ENCODE results near the gene DOHH.

Gene DOHH

GRCh38 chr19:3466635-3467034 lies 33.8 kb downstream of the DOHH start:
- DNase-seq (ENCODE audit: low read depth, low spot score), result no peak
- H3K4me3 ChIP-seq (ENCODE audit: low read depth, low read length), result no peak overlapping the region
- no peak for TF ChIP-seq CTCF (IDR thresholded peaks at IDR 0.05; ENCODE audit: low read depth, low read length)
- in situ Hi-C loops (cut with HindIII; ENCODE audit: low sequenced_read_pairs), result no loop called here

GRCh38 chr19:3465552-3465951 lies 34.9 kb downstream of the DOHH start:
- DNase-seq (ENCODE audit: low read depth, low spot score), result no peak
- no peak for TF ChIP-seq CTCF (IDR thresholded peaks at IDR 0.05; ENCODE audit: low read depth, low read length)
- no peak overlapping the region for H3K4me3 ChIP-seq (ENCODE audit: low read depth, low read length)
- in situ Hi-C loops (cut with HindIII; ENCODE audit: low sequenced_read_pairs), result no loop called here

- no peak overlapping the region for H3K4me3 ChIP-seq (ENCODE audit: low read depth, low read length)
- DNase-seq (ENCODE audit: low read depth, low spot score), result no peak
- TF ChIP-seq CTCF (IDR thresholded peaks at IDR 0.05; ENCODE audit: low read depth, low read length), result no peak
- in situ Hi-C loops (cut with HindIII; ENCODE audit: low sequenced_read_pairs), result no loop called here
These were observed 35.8 kb downstream of the DOHH start for GRCh38 chr19:3464587-3465235.

GRCh38 chr19:3463714-3464586 lies 36.5 kb downstream of the DOHH start:
- H3K4me3 ChIP-seq (ENCODE audit: low read depth, low read length), result no peak overlapping the region
- in situ Hi-C loops (cut with HindIII; ENCODE audit: low sequenced_read_pairs), result no loop called here
- no peak for TF ChIP-seq CTCF (IDR thresholded peaks at IDR 0.05; ENCODE audit: low read depth, low read length)
- DNase-seq (ENCODE audit: low read depth, low spot score), result no peak

- in situ Hi-C loops (cut with HindIII; ENCODE audit: low sequenced_read_pairs), result no loop called here
- no peak for DNase-seq (ENCODE audit: low read depth, low spot score)
- H3K4me3 ChIP-seq (ENCODE audit: low read depth, low read length), result no peak overlapping the region
- TF ChIP-seq CTCF (IDR thresholded peaks at IDR 0.05; ENCODE audit: low read depth, low read length), result no peak
These were observed 37.3 kb downstream of the DOHH start for GRCh38 chr19:3462991-3463713.

- TF ChIP-seq CTCF (IDR thresholded peaks at IDR 0.05; ENCODE audit: low read depth, low read length), result no peak
- H3K4me3 ChIP-seq (ENCODE audit: low read depth, low read length), result no peak overlapping the region
- in situ Hi-C loops (cut with HindIII; ENCODE audit: low sequenced_read_pairs), result no loop called here
- no peak for DNase-seq (ENCODE audit: low read depth, low spot score)
These were observed 40.4 kb downstream of the DOHH start for GRCh38 chr19:3459965-3460582.
